BLaER1 treated with 17β-estradiol and CSF1 and Interleukin-3, amounts not matched to agents 10 nM and 100 nM (cell line): ENCODE results near the gene ELMOD2.

Source experiments
- H3K27ac ChIP-seq, 11 experiments: shearing (Covaris generic); formaldehyde crosslinking; 2 replicates each; pipeline ENCODE4 v1.8.1; 2022
- H3K27me3 ChIP-seq, 11 experiments: shearing (Covaris generic); formaldehyde crosslinking; 2 replicates each; pipeline ENCODE4 v1.8.1; 2022
- H3K36me3 ChIP-seq, 11 experiments: shearing (Covaris generic); formaldehyde crosslinking; 2 replicates each; pipeline ENCODE4 v1.8.1; 2022
- H3K4me1 ChIP-seq, 10 experiments: shearing (Covaris generic); formaldehyde crosslinking; 2 replicates each; pipeline ENCODE4 v1.8.1; 2022
- H3K4me2 ChIP-seq, 11 experiments: shearing (Covaris generic); formaldehyde crosslinking; 2 replicates each; pipeline ENCODE4 v1.8.1; 2022
- H3K4me3 ChIP-seq, 10 experiments: shearing (Covaris generic); formaldehyde crosslinking; 2 replicates each; pipeline ENCODE4 v1.8.1; 2022
- H3K9ac ChIP-seq, 11 experiments: shearing (Covaris generic); formaldehyde crosslinking; 2 replicates each; pipeline ENCODE4 v1.8.1; 2022
- H3K9me3 ChIP-seq, 11 experiments: shearing (Covaris generic); formaldehyde crosslinking; replicated peaks in 1 of 11; 2 replicates each; pipeline ENCODE4 v1.8.1; 2022
- H4K20me1 ChIP-seq, 11 experiments: shearing (Covaris generic); formaldehyde crosslinking; 2 replicates each; pipeline ENCODE4 v1.8.1; 2022
- Cebpa-rat ChIP-seq, 11 experiments: shearing (Covaris generic); IDR thresholded peaks; 2 replicates each; pipeline ENCODE4 v1.8.1; 2022

Gene ELMOD2

GRCh38 chr4:140569307-140569638 is 45.3 kb downstream of the ELMOD2 start:
- no peak overlapping the region for H3K9ac ChIP-seq
- TF ChIP-seq Cebpa-rat (IDR thresholded peaks at IDR 0.05) = no peak
- H3K4me2 ChIP-seq = no peak overlapping the region
- H3K27ac ChIP-seq = no peak overlapping the region
- H3K9me3 ChIP-seq = peaks cover 13 to 27% (median 20%) of the 10 kb centered on the region in 11 experiments
- H3K36me3 ChIP-seq = no peaks in the 10 kb centered on the region
- H3K4me3 ChIP-seq = no peak overlapping the region
- peaks cover 11 to 23% (median 20%) of the 10 kb centered on the region in 11 experiments; a peak in 20 of 22 replicates for H3K27me3 ChIP-seq
- H4K20me1 ChIP-seq = no peaks in the 10 kb centered on the region
- H3K4me1 ChIP-seq = peaks cover 10 to 17% (median 13%) of the 10 kb centered on the region in 10 experiments

- Histone ChIP-seq H4K20me1 (no peaks in the 10 kb centered on the region), H3K4me3 (no peak overlapping the region), H3K27ac (no peak overlapping the region), H3K36me3 (no peaks in the 10 kb centered on the region), H3K4me2 (no peak overlapping the region), H3K4me1 (peaks cover 10 to 17% (median 13%) of the 10 kb centered on the region in 10 experiments), H3K9me3 (peaks cover 13 to 27% (median 20%) of the 10 kb centered on the region in 11 experiments), H3K9ac (no peak overlapping the region), H3K27me3 (peaks cover 11 to 23% (median 20%) of the 10 kb centered on the region in 11 experiments; a peak in 20 of 22 replicates)
- TF ChIP-seq Cebpa-rat (IDR thresholded peaks at IDR 0.05) = no peak
These were observed 47.7 kb downstream of the ELMOD2 start for GRCh38 chr4:140571620-140572019.

GRCh38 chr4:140575489-140575888 is 51.5 kb downstream of the ELMOD2 start:
- Histone ChIP-seq H3K27me3 (no peaks in the 10 kb centered on the region), H3K4me1 (no peaks in the 10 kb centered on the region), H3K36me3 (no peaks in the 10 kb centered on the region), H3K27ac (no peak overlapping the region), H3K9ac (no peak overlapping the region), H3K4me2 (no peak overlapping the region), H4K20me1 (no peaks in the 10 kb centered on the region), H3K4me3 (no peak overlapping the region), H3K9me3 (peaks cover 0 to 15% (median 8%) of the 10 kb centered on the region in 11 experiments; a peak in 12 of 22 replicates)
- no peak for TF ChIP-seq Cebpa-rat (IDR thresholded peaks at IDR 0.05)

GRCh38 chr4:140579278-140579677 is 55.3 kb downstream of the ELMOD2 start:
- Histone ChIP-seq H3K36me3 (no peaks in the 10 kb centered on the region), H3K4me3 (no peak overlapping the region), H3K9me3 (no peaks in the 10 kb centered on the region), H3K9ac (no peak overlapping the region), H3K27ac (no peak overlapping the region), H4K20me1 (no peaks in the 10 kb centered on the region), H3K27me3 (no peaks in the 10 kb centered on the region), H3K4me1 (no peaks in the 10 kb centered on the region), H3K4me2 (no peak overlapping the region)
- TF ChIP-seq Cebpa-rat (IDR thresholded peaks at IDR 0.05) = no peak

- H3K9me3 ChIP-seq = no peaks in the 10 kb centered on the region
- H4K20me1 ChIP-seq = no peaks in the 10 kb centered on the region
- H3K36me3 ChIP-seq = no peaks in the 10 kb centered on the region
- no peaks in the 10 kb centered on the region for H3K27me3 ChIP-seq
- no peak overlapping the region for H3K27ac ChIP-seq
- no peak overlapping the region for H3K4me2 ChIP-seq
- H3K9ac ChIP-seq = no peak overlapping the region
- H3K4me1 ChIP-seq = no peaks in the 10 kb centered on the region
- no peak for TF ChIP-seq Cebpa-rat (IDR thresholded peaks at IDR 0.05)
- no peak overlapping the region for H3K4me3 ChIP-seq
These were observed 57.1 kb downstream of the ELMOD2 start for GRCh38 chr4:140581078-140581477.

GRCh38 chr4:140584439-140584838 is 60.5 kb downstream of the ELMOD2 start:
- Histone ChIP-seq H3K4me3 (no peak overlapping the region), H3K9me3 (no peaks in the 10 kb centered on the region), H3K9ac (no peak overlapping the region), H4K20me1 (no peaks in the 10 kb centered on the region), H3K4me2 (no peak overlapping the region), H3K36me3 (no peaks in the 10 kb centered on the region), H3K4me1 (no peaks in the 10 kb centered on the region), H3K27me3 (no peaks in the 10 kb centered on the region), H3K27ac (no peak overlapping the region)
- TF ChIP-seq Cebpa-rat (IDR thresholded peaks at IDR 0.05) = no peak

GRCh38 chr4:140595065-140595464 is 71.1 kb downstream of the ELMOD2 start:
- H3K36me3 ChIP-seq = no peaks in the 10 kb centered on the region
- no peak for TF ChIP-seq Cebpa-rat (IDR thresholded peaks at IDR 0.05)
- H3K4me1 ChIP-seq = no peaks in the 10 kb centered on the region
- H3K27me3 ChIP-seq = no peaks in the 10 kb centered on the region
- H3K4me2 ChIP-seq = no peak overlapping the region
- H4K20me1 ChIP-seq = no peaks in the 10 kb centered on the region
- no peak overlapping the region for H3K27ac ChIP-seq
- H3K9ac ChIP-seq = no peak overlapping the region
- peaks cover 0 to 14% (median 7%) of the 10 kb centered on the region in 11 experiments; a peak in 11 of 22 replicates for H3K9me3 ChIP-seq
- no peak overlapping the region for H3K4me3 ChIP-seq

GRCh38 chr4:140600408-140600807 is 76.4 kb downstream of the ELMOD2 start:
- H3K36me3 ChIP-seq = no peaks in the 10 kb centered on the region
- H4K20me1 ChIP-seq = no peaks in the 10 kb centered on the region
- no peaks in the 10 kb centered on the region for H3K27me3 ChIP-seq
- H3K9ac ChIP-seq = no peak overlapping the region
- no peak overlapping the region for H3K4me3 ChIP-seq
- H3K4me2 ChIP-seq = no peak overlapping the region
- H3K4me1 ChIP-seq = peaks cover 0 to 6% (median 0%) of the 10 kb centered on the region in 10 experiments; a peak in 3 of 20 replicates
- no peaks in the 10 kb centered on the region for H3K9me3 ChIP-seq
- no peak for TF ChIP-seq Cebpa-rat (IDR thresholded peaks at IDR 0.05)
- no peak overlapping the region for H3K27ac ChIP-seq

- Histone ChIP-seq H3K36me3 (no peaks in the 10 kb centered on the region), H3K4me2 (peak overlapping the region in 4 of 11 experiments; percentile 8 to 39 (median 25); a peak in 4 of 22 replicates), H3K4me3 (no peak overlapping the region), H3K9ac (no peak overlapping the region), H3K27ac (no peak overlapping the region), H4K20me1 (no peaks in the 10 kb centered on the region), H3K9me3 (no peaks in the 10 kb centered on the region), H3K4me1 (peaks cover 0 to 6% (median 0%) of the 10 kb centered on the region in 10 experiments; a peak in 3 of 20 replicates), H3K27me3 (no peaks in the 10 kb centered on the region)
- no peak for TF ChIP-seq Cebpa-rat (IDR thresholded peaks at IDR 0.05)
These were observed 78.7 kb downstream of the ELMOD2 start for GRCh38 chr4:140602714-140603113.

GRCh38 chr4:140603286-140603685 is 79.3 kb downstream of the ELMOD2 start:
- no peaks in the 10 kb centered on the region for H3K27me3 ChIP-seq

More at GRCh38 chr4:140603286-140603685, 79.3 kb downstream of the ELMOD2 start:
- Histone ChIP-seq H3K4me1 (peaks cover 0 to 10% (median 0%) of the 10 kb centered on the region in 10 experiments; a peak in 3 of 20 replicates), H3K9me3 (no peaks in the 10 kb centered on the region), H3K36me3 (no peaks in the 10 kb centered on the region), H4K20me1 (no peaks in the 10 kb centered on the region), H3K9ac (no peak overlapping the region), H3K4me3 (no peak overlapping the region), H3K27ac (no peak overlapping the region), H3K4me2 (peak overlapping the region in 4 of 11 experiments; percentile 8 to 39 (median 25); a peak in 4 of 22 replicates)
- TF ChIP-seq Cebpa-rat (IDR thresholded peaks at IDR 0.05) = no peak
